DND-41 (cell line): ENCODE results near the gene ZMIZ1.
"Not testable (repeated sequence)": the region's sequence is repeated elsewhere in the genome, so short reads cannot be mapped to it uniquely, and the experiment has no call there.

Experiments used
- ATAC-seq: fragments of 200-7000 bp; cut with Tn5 transposase; 3 replicates; pipeline ENCODE4 v1.9.1; 2021; ENCODE audit warnings: low read depth; ENCODE audit not compliant: insufficient read depth
- DNase-seq: peaks from one replicate; pipeline ENCODE4 v3.0.0-alpha.2; 2020
- H2AFZ ChIP-seq: 2 replicates; pipeline ENCODE4 v1.6.0; 2012; ENCODE audit warnings: low read depth, low read length
- H3K27ac ChIP-seq: 2 replicates; pipeline ENCODE4 v1.5.1; 2012; ENCODE audit warnings: low read length, inconsistent platforms
- H3K27me3 ChIP-seq: fragments of 200-600 bp; sonication (generic); 2 replicates; pipeline ENCODE4 v1.6.0; 2012; ENCODE audit warnings: low read length, mild to moderate bottlenecking, inconsistent platforms; ENCODE audit not compliant: insufficient read depth, poor library complexity
- H3K36me3 ChIP-seq: 2 replicates; pipeline ENCODE4 v1.5.1; 2012; ENCODE audit warnings: low read length, inconsistent platforms; ENCODE audit not compliant: insufficient read depth
- H3K4me1 ChIP-seq: 2 replicates; pipeline ENCODE4 v1.5.1; 2012; ENCODE audit warnings: mild to moderate bottlenecking, low read length; ENCODE audit not compliant: insufficient read depth
- H3K4me2 ChIP-seq: 2 replicates; pipeline ENCODE4 v1.6.0; 2012; ENCODE audit warnings: mild to moderate bottlenecking, moderate library complexity, low read length, inconsistent platforms; ENCODE audit not compliant: insufficient read depth
- H3K4me3 ChIP-seq, 2 experiments: fragments of 200-600 bp in 1 of 2; shearing (Covaris generic) in 1 of 2; 2 replicates each; pipeline ENCODE4 v1.5.1; 2012 to 2016; ENCODE audit warnings: inconsistent platforms in 2 of 2, low read length in 2 of 2, mild to moderate bottlenecking in 2 of 2, low read depth in 1 of 2, moderate library complexity in 1 of 2
- H3K79me2 ChIP-seq: 2 replicates; pipeline ENCODE4 v1.6.0; 2012; ENCODE audit warnings: low read length, inconsistent platforms; ENCODE audit not compliant: insufficient read depth
- H3K9ac ChIP-seq: 2 replicates; pipeline ENCODE4 v1.6.0; 2012; ENCODE audit warnings: low read depth, mild to moderate bottlenecking, inconsistent platforms, low read length, moderate library complexity
- H3K9me3 ChIP-seq: 2 replicates; pipeline ENCODE4 v1.5.1; 2012; ENCODE audit warnings: low read length, moderate library complexity, mild to moderate bottlenecking, inconsistent platforms; ENCODE audit not compliant: insufficient read depth, severe bottlenecking
- H4K20me1 ChIP-seq: 2 replicates; pipeline ENCODE4 v1.6.0; 2012; ENCODE audit warnings: low read length; ENCODE audit not compliant: insufficient read depth
- EZH2 ChIP-seq: IDR thresholded peaks from 3 replicates; pipeline ENCODE4 v1.6.1; 2012; ENCODE audit warnings: borderline replicate concordance, low read depth, mild to moderate bottlenecking, moderate library complexity, low read length, inconsistent platforms; ENCODE audit not compliant: severe bottlenecking
- TF ChIP-seq, protein P1 (sequence below): IDR thresholded peaks from 2 replicates; pipeline ENCODE4 v1.5.1; 2012; ENCODE audit warnings: borderline replicate concordance, low read length, moderate library complexity, mild to moderate bottlenecking; ENCODE audit not compliant: poor library complexity, severe bottlenecking; ENCODE audit errors: extremely low read depth

Gene ZMIZ1

DNA sequence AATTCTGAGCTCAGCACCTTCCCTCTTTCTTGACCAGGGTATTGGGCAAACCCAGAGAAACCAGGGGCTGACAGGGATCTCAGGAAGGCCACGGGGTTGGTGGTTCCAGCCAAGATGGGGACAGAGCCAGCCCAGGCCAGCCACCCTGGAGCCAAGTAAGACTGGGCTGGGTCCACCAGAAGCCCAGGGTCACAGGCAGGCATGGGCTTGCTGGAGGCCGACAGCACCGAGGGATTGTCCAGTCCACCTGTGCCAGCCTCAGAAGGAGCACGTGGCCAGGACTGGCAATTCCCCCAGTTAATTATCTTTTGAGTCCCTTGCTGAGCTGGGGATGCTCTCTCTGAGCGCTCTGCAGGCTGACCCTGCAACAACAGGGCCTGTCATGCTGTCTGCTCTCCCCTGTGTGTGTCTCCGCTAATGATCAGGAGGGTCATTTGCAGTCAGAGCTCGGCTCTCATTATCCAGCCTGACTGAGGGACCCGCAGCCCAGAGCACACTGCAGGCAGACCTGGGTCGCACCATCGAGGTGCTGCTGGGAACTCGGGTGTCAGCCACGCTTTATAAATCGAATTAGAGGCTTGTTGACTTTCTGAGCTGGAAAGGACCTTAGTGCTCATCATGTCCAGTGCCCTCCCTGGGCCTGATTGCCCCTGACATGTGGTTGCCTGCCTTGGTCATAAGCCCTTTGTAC lies 209.0 kb downstream of the ZMIZ1 start:
- Histone ChIP-seq H3K79me2 (no peaks in the 10 kb centered on the region), H3K4me1 (no peaks in the 10 kb centered on the region), H3K9ac (no peak overlapping the region), H3K36me3 (peaks cover 31% of the 10 kb centered on the region), H4K20me1 (peaks cover 11% of the 10 kb centered on the region), H3K4me2 (no peak overlapping the region), H3K27ac (no peak overlapping the region), H3K27me3 (no peaks in the 10 kb centered on the region), H3K4me3 (no peak overlapping the region), H3K9me3 (no peaks in the 10 kb centered on the region), H2AFZ (no peak overlapping the region)
- DNase-seq (no peak), ATAC-seq (no peak)
- no peak for TF ChIP-seq EZH2
- TF ChIP-seq, protein P1, sequence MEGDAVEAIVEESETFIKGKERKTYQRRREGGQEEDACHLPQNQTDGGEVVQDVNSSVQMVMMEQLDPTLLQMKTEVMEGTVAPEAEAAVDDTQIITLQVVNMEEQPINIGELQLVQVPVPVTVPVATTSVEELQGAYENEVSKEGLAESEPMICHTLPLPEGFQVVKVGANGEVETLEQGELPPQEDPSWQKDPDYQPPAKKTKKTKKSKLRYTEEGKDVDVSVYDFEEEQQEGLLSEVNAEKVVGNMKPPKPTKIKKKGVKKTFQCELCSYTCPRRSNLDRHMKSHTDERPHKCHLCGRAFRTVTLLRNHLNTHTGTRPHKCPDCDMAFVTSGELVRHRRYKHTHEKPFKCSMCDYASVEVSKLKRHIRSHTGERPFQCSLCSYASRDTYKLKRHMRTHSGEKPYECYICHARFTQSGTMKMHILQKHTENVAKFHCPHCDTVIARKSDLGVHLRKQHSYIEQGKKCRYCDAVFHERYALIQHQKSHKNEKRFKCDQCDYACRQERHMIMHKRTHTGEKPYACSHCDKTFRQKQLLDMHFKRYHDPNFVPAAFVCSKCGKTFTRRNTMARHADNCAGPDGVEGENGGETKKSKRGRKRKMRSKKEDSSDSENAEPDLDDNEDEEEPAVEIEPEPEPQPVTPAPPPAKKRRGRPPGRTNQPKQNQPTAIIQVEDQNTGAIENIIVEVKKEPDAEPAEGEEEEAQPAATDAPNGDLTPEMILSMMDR = no peak

DNA sequence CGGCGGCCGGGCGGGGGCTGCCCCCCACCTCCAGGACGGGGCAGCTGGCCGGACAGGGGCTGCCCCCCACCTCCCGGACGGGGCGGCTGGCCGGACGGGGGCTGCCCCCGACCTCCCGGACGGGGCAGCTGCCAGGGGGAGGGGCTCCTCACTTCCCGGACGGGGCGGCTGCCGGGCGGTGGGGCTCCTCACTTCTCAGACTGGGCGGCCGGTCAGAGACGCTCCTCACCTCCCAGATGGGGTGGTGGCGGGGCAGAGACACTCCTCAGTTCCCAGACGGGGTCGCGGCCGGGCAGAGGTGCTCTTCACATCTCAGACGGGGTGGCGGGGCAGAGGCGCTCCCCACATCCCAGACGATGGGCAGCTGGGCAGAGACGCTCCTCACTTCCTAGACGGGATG lies 210.3 kb downstream of the ZMIZ1 start:
- H3K27me3 ChIP-seq, H2AFZ ChIP-seq, H3K9me3 ChIP-seq, ATAC-seq, H3K27ac ChIP-seq, H3K79me2 ChIP-seq, H4K20me1 ChIP-seq, H3K9ac ChIP-seq, H3K4me3 ChIP-seq, H3K4me2 ChIP-seq, DNase-seq, H3K4me1 ChIP-seq: not testable (repeated sequence)
- peaks cover 33% of the 10 kb centered on the region for H3K36me3 ChIP-seq

DNA sequence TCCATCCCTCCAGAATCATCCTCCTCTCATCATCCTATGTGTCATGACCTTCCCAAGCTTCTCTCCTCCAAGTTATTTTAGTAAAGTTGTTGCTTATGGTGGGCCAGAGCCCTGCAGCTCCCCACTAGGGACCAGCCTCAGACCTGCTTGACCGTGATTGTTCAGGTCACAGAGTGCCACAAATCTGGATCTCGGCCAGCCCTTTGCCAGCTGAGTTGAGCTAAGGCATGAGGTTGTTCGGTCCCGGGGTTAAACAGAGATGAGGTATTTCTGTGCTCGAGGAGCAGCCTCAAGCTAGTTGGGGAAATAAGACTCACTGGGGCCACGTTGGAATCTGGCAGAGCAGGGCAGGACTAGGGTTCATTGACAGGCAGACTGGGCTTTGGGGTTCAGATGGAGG lies 212.2 kb downstream of the ZMIZ1 start:
- Histone ChIP-seq H3K36me3 (peaks cover 48% of the 10 kb centered on the region), H3K27me3 (no peaks in the 10 kb centered on the region), H2AFZ (no peak overlapping the region), H3K9ac (no peak overlapping the region), H3K4me2 (no peak overlapping the region), H3K79me2 (no peaks in the 10 kb centered on the region), H3K9me3 (no peaks in the 10 kb centered on the region), H4K20me1 (peaks cover 15% of the 10 kb centered on the region), H3K27ac (no peak overlapping the region), H3K4me1 (no peaks in the 10 kb centered on the region), H3K4me3 (no peak overlapping the region)
- DNase-seq = no peak
- no peak for TF ChIP-seq EZH2
- TF ChIP-seq, protein P1 = no peak
- ATAC-seq = no peak

DNA sequence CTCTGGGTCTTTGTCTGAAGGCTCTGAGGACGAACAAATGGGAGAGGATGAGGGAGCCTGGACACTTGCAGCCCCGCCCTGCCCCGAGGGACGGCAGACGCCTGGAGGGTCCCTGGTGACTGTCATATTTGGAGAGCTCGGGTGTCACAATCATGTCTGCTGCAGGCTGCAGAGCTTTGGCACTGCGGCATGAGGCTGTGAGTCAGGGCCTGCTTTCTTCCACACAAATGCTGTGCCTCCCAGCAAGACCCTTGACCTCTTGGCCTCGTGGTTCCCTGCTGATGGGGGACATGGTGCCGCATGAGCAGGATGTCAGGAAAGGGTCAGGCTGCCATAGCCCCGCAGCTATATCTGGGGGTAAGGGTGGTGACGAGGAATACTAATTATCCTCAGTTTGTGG lies 213.6 kb downstream of the ZMIZ1 start:
- H3K4me3 ChIP-seq = no peak overlapping the region
- H2AFZ ChIP-seq = no peak overlapping the region
- H3K4me1 ChIP-seq = no peaks in the 10 kb centered on the region
- H3K27me3 ChIP-seq = no peaks in the 10 kb centered on the region
- ATAC-seq = no peak
- H3K4me2 ChIP-seq = no peak overlapping the region
- no peaks in the 10 kb centered on the region for H3K9me3 ChIP-seq
- peaks cover 28% of the 10 kb centered on the region for H4K20me1 ChIP-seq
- H3K79me2 ChIP-seq = no peaks in the 10 kb centered on the region
- no peak overlapping the region for H3K9ac ChIP-seq
- DNase-seq = no peak
- H3K27ac ChIP-seq = no peak overlapping the region
- H3K36me3 ChIP-seq = peaks cover 45% of the 10 kb centered on the region
- TF ChIP-seq EZH2 = no peak
- TF ChIP-seq, protein P1 = no peak
